Activated T-helper 1 cell treated with anti-CD3 and anti-CD28 coated beads, Interleukin-12 subunit alpha, Interleukin-12 subunit beta, Interleukin-2, Interleukin-4 antibody, amounts not matched to agents 30 ng/mL and 10 ng/mL and 1 ng/mL, durations not matched to agents 14 hours and 24 hours and 36 hours (primary cell): ENCODE data around the gene CABP7. TPM values are rescaled to one million over a fixed set of nuclear protein-coding genes. Genes with fewer than 3 reads are reported as not detected.
"Not testable (repeated sequence)": the region's sequence is repeated elsewhere in the genome, so short reads cannot be mapped to it uniquely, and the experiment has no call there.

Experiments used
- DNase-seq: peaks from one replicate; pipeline ENCODE4 v3.0.0; 2021; ENCODE audit warnings: low spot score
- H3K27ac Mint-ChIP-seq: one replicate; pipeline ENCODE4 v1.8.0; 2021; ENCODE audit warnings: mild to moderate bottlenecking, mixed read lengths
- H3K27me3 Mint-ChIP-seq: one replicate; pipeline ENCODE4 v1.8.0; 2022; ENCODE audit warnings: mild to moderate bottlenecking, moderate library complexity, mixed read lengths; ENCODE audit not compliant: insufficient read depth
- H3K36me3 Mint-ChIP-seq: one replicate; pipeline ENCODE4 v1.8.0; 2021; ENCODE audit warnings: low read depth, mixed read lengths
- H3K4me1 Mint-ChIP-seq: one replicate; pipeline ENCODE4 v1.8.0; 2021; ENCODE audit warnings: low read depth, mixed read lengths
- H3K4me3 Mint-ChIP-seq: one replicate; pipeline ENCODE4 v1.8.0; 2021; ENCODE audit warnings: mild to moderate bottlenecking, moderate library complexity, mixed read lengths
- H3K9me3 Mint-ChIP-seq: one replicate; pipeline ENCODE4 v1.8.0; 2021; ENCODE audit warnings: mixed read lengths
- intact Hi-C: fragments of 100-400 bp; cut with micrococcal nuclease; formaldehyde crosslinking; loops from one replicate; pipeline ENCODE4 v1.15.1; 2024
- total RNA-seq: library from RNA; stranded (reverse); gene quantifications from 2 replicates; pipeline ENCODE4 v1.2.3, GENCODE V29; 2022

Gene CABP7
- total RNA-seq, 1 donor from 2014 or later = not detected

DNA sequence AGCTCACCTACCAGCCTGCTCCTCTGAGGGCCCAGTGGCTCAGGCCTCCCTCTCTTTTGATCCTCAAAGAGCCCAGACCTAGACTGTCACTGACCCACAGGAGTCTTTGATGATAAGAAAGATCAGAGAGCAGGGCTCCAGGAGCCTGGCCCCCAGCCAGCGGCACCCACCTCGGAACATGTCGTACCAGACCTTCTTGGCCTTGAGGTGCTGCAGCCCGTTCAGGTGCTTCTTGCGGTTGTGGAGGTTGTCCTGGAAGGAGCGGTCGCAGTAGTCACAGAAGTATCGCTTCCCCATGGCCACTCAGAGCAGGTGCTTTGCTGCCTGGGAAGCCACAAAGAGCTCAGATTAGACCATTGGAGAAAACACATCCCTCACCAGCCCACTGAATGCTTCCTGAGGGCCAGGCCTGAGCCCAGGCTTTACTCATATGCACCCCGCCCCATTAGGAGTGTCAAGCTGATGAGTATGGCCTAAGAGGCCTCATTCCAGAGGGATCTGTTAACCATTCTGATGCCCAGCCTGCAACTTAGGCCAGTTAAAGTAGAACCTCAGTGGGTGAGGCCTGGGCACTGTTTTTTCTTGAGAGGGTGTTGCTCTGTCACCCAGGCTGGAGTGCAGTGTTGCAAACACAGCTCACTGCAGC, 28.6 kb downstream of the CABP7 start:
- Mint-ChIP-seq H3K4me1 (peaks cover 14% of the 10 kb centered on the region), H3K27me3 (no peaks in the 10 kb centered on the region), H3K9me3 (no peaks in the 10 kb centered on the region), H3K4me3 (no peak overlapping the region), H3K36me3 (peaks cover 22% of the 10 kb centered on the region), H3K27ac (no peak overlapping the region)
- DNase-seq = no peak
- intact Hi-C loops = no loop called here

DNA sequence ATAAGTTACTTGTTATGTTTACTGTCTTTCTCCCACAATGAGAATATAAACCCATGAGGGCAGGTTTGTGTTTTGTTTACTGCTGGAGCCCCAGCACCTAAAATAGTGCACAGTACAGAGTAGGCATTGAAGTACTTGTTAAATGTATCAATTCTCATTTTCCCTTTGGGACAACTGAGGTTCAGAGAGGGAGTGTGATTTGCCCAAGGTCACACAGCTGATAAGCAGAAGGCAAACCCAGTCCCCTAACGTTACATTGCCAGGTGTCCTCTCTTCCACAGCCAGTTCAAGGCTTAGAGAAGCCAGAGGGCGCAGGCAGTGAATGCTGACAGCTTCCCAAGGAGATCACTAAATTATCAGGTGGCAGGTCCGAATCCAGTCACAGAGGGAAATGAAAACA, 30.2 kb downstream of the CABP7 start:
- peak overlapping the region; percentile 81 for H3K27ac Mint-ChIP-seq
- no peak overlapping the region for H3K4me3 Mint-ChIP-seq
- no peaks in the 10 kb centered on the region for H3K27me3 Mint-ChIP-seq
- H3K9me3 Mint-ChIP-seq = no peaks in the 10 kb centered on the region
- peaks cover 14% of the 10 kb centered on the region for H3K4me1 Mint-ChIP-seq
- intact Hi-C loops = no loop called here
- peaks cover 22% of the 10 kb centered on the region for H3K36me3 Mint-ChIP-seq
- DNase-seq = no peak

DNA sequence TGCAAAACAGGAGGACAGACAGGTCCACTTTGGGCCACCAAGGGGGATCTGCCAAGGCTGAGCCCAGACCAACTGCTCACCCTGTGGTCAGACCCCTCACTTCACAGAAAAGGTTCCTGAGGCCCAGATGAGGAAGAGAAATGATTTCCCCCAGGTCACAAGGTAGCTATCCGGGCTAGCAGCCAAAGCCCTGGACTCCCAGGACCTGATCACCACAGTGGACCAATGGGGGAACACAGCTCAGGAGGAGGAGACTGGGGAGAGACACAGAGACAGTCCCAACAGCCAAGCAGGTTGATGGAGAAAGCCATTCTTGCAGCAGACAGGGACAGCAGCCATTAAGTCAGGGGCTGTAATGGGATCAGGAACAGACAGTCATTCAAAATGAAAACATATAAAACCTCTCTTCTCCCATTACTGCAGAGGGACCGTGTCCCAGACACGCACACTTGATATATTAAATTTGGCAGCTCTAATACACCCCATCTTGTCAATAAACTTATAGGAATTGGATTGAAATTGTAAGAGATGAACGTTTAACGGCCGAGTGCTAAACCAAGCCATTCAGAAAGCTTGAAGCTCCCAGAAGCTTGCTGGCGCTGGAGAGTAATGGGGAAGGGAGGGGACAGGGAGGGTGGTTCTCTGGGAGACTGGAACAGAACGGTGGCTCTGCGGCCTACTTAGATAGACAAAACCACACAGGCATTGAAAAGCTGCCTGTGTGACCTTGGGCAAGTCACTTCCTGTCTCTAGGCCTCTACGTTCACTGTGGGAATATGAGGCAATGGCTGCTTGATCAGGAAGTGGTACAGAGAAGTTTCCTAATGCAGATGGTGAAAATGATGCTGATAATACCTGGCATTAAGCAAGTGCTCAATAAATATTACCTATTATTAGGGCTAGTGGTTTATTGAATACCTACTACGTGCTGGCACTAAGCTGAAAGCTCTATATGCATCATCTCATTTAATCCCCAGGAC, 31.0 kb downstream of the CABP7 start:
- Mint-ChIP-seq H3K4me3 (no peak overlapping the region), H3K9me3 (no peaks in the 10 kb centered on the region), H3K27me3 (no peaks in the 10 kb centered on the region)

DNA sequence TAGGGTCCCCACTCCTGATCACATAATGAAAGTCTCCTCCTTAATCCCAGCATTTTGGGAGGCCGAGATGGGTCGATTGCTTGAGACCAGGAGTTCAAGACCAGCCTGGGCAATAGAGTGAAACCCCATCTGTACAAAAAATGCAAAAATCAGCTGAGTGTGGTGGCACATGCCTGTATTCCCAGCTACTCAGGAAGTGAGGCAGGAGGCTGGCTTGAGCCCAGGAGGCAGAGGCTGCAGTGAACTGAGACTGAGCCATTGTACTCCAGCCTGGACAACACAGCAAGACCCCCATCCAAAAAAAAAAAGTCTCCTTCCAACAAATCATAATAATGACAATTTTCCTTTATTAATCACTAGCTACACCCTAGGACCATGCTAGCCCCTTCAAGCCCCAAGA, 31.9 kb downstream of the CABP7 start:
- Mint-ChIP-seq H3K27me3 (no peaks in the 10 kb centered on the region), H3K9me3 (no peaks in the 10 kb centered on the region), H3K4me3 (no peak overlapping the region), H3K4me1 (peaks cover 14% of the 10 kb centered on the region), H3K27ac (no peak overlapping the region), H3K36me3 (peaks cover 18% of the 10 kb centered on the region)
- intact Hi-C loops = no loop called here
- no peak for DNase-seq

More for the DNA sequence above, 31.0 kb downstream of the CABP7 start:
- DNase-seq = no peak
- Mint-ChIP-seq H3K27ac (peak overlapping the region; percentile 81), H3K36me3 (peaks cover 18% of the 10 kb centered on the region), H3K4me1 (peaks cover 14% of the 10 kb centered on the region)
- intact Hi-C loops = no loop called here

DNA sequence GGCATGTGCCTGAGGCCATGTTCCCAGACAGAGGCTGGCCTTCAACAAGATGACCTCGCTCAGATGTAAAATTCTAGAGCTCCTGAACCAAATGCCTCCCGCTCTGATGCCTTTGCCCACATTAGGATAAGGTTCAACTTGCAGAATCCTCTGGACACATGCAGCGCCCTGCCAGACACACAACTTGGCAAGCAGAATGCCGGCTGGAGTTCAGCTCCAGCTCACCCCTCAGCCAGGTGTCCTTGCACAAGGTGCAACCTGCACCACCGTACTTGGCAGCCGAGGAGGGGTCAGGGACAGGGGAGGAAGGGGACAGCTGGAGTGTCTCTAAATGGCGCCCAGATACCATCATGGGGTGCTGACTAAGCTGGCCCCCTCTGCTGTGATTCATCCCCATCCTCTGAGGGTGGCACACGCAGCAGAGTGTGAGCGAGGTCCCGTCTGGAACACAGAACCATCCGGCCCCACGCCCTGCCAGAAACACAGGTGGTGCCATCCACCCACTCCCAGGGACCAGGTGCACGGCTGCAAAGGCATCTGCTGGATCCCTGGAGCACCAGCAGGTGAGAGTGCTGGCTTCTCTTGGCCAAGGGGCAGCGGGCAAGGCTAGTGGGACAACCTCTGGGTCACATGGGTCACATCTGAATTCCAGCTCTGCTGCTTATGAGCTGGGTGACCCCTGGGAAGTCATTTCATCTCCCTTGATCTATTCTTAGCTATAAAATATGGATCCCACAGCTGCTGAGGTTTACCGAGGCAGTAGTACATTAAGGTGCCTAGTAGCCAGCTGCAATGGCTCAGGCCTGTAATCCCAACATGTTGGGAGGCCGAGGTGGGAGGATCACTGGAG, 34.2 kb downstream of the CABP7 start:
- H3K27me3 Mint-ChIP-seq = no peaks in the 10 kb centered on the region
- H3K9me3 Mint-ChIP-seq = no peaks in the 10 kb centered on the region
- no peak overlapping the region for H3K4me3 Mint-ChIP-seq
- peaks cover 9% of the 10 kb centered on the region for H3K36me3 Mint-ChIP-seq
- peak overlapping the region; percentile 40 for H3K27ac Mint-ChIP-seq
- peaks cover 14% of the 10 kb centered on the region for H3K4me1 Mint-ChIP-seq
- intact Hi-C loops = no loop called here
- no peak for DNase-seq

GRCh38 chr22:29754658-29755395, 35.0 kb downstream of the CABP7 start:
- DNase-seq, H3K36me3 Mint-ChIP-seq, intact Hi-C loops, H3K27me3 Mint-ChIP-seq, H3K4me3 Mint-ChIP-seq, H3K9me3 Mint-ChIP-seq: not testable (repeated sequence)
- Mint-ChIP-seq H3K4me1 (peaks cover 14% of the 10 kb centered on the region), H3K27ac (peak overlapping the region; percentile 40)

DNA sequence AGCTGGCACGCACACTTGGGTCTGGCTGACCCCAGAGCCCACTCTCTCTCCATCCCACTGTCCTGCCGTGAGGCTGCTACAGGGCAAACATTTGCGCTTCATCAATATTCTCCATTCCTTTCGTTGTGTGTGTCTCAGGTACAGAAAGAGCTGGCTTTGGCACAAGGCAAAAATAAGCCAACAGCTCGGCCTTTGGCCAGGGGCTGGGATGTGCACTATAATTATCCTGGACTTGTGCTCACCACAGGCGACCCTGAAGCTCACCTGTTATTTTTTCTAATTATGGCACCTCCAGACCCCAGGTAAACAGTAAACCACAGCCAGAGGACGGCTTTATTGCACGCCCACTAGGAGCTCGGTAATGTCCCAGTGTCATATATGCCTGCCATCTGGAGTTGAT, 36.1 kb downstream of the CABP7 start:
- H3K36me3 Mint-ChIP-seq = no peaks in the 10 kb centered on the region
- H3K9me3 Mint-ChIP-seq = no peaks in the 10 kb centered on the region
- no peak overlapping the region for H3K27ac Mint-ChIP-seq
- intact Hi-C loops = no loop called here
- DNase-seq = no peak
- H3K4me1 Mint-ChIP-seq = peaks cover 4% of the 10 kb centered on the region
- H3K27me3 Mint-ChIP-seq = no peaks in the 10 kb centered on the region
- H3K4me3 Mint-ChIP-seq = no peak overlapping the region

GRCh38 chr22:29756341-29756740, 36.5 kb downstream of the CABP7 start:
- no peaks in the 10 kb centered on the region for H3K27me3 Mint-ChIP-seq
- no peak overlapping the region for H3K27ac Mint-ChIP-seq
- no peaks in the 10 kb centered on the region for H3K36me3 Mint-ChIP-seq
- no peaks in the 10 kb centered on the region for H3K4me1 Mint-ChIP-seq
- DNase-seq = no peak
- intact Hi-C loops = no loop called here
- no peaks in the 10 kb centered on the region for H3K9me3 Mint-ChIP-seq
- H3K4me3 Mint-ChIP-seq = no peak overlapping the region

DNA sequence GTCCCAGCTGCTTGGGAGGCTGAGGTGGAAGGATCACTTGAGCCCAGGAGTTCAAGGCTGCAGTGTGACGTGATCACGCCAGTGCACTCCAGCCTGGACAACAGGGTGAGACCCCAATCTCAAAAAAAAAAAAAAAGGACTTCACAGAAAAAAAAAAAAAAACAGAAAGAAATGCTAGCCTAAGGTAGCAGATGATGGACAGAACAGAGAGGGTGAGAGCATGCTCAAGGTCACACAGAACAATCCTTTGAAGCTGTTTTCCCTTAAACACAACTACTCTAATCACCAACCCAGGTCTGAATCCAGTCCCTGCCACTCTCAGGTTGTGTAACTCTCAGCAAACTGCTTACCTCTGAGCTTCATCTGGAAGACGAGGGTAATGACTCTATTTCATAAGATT, 37.3 kb downstream of the CABP7 start:
- no peaks in the 10 kb centered on the region for H3K4me1 Mint-ChIP-seq
- no peak overlapping the region for H3K4me3 Mint-ChIP-seq
- no peaks in the 10 kb centered on the region for H3K9me3 Mint-ChIP-seq
- H3K36me3 Mint-ChIP-seq = no peaks in the 10 kb centered on the region
- intact Hi-C loops = no loop called here
- no peak for DNase-seq
- no peak overlapping the region for H3K27ac Mint-ChIP-seq
- H3K27me3 Mint-ChIP-seq = no peaks in the 10 kb centered on the region

DNA sequence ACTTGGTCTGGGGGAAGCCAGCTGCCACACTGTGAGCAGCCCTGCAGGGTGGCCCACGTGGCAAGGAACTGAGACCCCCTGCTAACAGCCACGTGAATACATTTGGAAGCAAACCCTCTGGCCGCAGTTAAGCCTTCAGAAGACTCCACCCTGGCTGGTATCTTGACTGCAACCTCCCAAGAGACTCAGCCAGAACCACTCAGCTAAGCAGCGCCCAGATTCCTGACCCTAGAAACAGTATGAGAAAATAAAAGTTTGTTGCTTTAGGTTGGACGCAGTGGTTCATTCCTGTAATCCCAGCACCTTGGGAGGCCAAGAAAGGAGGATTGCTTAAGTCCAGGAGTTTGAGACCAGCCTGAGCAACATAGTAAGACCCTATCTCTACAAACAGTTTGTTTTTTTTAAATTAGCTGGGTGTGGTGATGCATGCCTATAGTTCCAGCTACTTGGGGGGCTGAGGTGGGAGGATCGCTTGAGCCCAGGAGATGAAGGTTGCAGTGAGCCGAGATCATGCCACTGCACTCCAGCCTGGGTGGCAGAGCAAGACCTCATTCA, 38.3 kb downstream of the CABP7 start:
- Mint-ChIP-seq H3K4me1 (no peaks in the 10 kb centered on the region), H3K9me3 (no peaks in the 10 kb centered on the region), H3K27me3 (no peaks in the 10 kb centered on the region), H3K36me3 (no peaks in the 10 kb centered on the region), H3K27ac (no peak overlapping the region), H3K4me3 (no peak overlapping the region)
- DNase-seq = no peak
- intact Hi-C loops = no loop called here

DNA sequence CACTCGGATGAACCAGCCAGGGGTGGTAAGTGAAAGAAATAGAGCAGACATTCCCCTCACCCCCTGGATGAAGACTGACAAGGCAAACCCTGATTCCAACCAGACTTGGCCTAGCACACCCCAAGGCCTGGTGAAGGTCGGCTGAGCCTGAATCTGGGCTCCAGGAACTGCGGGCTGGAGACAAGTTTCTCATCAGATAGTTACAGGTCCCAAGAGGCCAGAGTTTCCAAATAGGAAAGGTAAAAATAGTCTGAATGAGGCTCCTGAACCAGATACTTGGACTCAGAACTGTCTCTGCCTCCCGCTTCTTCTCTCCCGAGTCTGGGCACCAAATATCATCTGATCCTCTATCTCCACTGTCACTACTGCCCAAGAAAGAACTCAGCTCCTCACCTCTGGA, 39.2 kb downstream of the CABP7 start:
- Mint-ChIP-seq H3K9me3 (no peaks in the 10 kb centered on the region), H3K27me3 (no peaks in the 10 kb centered on the region), H3K27ac (no peak overlapping the region), H3K36me3 (no peaks in the 10 kb centered on the region), H3K4me1 (no peaks in the 10 kb centered on the region), H3K4me3 (no peak overlapping the region)
- no peak for DNase-seq
- intact Hi-C loops = no loop called here

DNA sequence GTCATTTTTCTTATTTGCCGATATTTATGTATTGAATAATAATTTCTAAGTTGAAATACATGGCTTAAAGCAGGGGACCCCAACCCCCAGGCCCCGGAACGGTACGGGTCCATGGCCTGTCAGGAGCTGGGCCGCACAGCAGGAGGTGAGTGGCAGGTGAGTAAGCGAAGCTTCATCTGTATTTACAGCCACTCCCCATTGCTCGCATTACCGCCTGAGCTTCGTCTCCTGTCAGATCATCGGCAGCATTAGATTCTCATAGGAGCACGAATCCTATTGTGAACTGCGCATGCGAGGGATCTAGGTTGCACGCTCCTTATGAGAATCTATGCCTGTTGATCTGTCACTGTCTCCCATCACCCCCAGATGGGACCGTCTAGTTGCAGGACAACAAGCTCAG, 42.5 kb downstream of the CABP7 start:
- H3K27ac Mint-ChIP-seq = no peak overlapping the region
- no peaks in the 10 kb centered on the region for H3K9me3 Mint-ChIP-seq
- peaks cover 22% of the 10 kb centered on the region for H3K4me1 Mint-ChIP-seq
- peaks cover 2% of the 10 kb centered on the region for H3K36me3 Mint-ChIP-seq
- no peak for DNase-seq
- intact Hi-C loops = no loop called here
- no peaks in the 10 kb centered on the region for H3K27me3 Mint-ChIP-seq
- H3K4me3 Mint-ChIP-seq = no peak overlapping the region
